Naive B cell (primary cell): ENCODE measurements around the gene CACNA1S. TPM values are rescaled to one million over a fixed set of nuclear protein-coding genes. Genes with fewer than 3 reads are reported as not detected.

Experiments used
- ATAC-seq, 2 donors: fragments of 150-1000 bp; cut with Tn5 transposase; 2 replicates each; pipeline ENCODE4 v1.10.0; 2021; ENCODE audit warnings: low read depth in 2 of 2, mild to moderate bottlenecking in 2 of 2, moderate library complexity in 2 of 2
- DNase-seq: peaks from one replicate; pipeline ENCODE4 v3.0.0; 2022
- H3K27ac Mint-ChIP-seq, 6 donors: one replicate each; pipeline ENCODE4 v1.8.0; 2020 to 2022; ENCODE audit warnings: mild to moderate bottlenecking in 6 of 6, mixed read lengths in 6 of 6, moderate library complexity in 5 of 6, inconsistent platforms in 2 of 6
- H3K27me3 Mint-ChIP-seq, 3 donors: one replicate each; pipeline ENCODE4 v1.8.0; 2021 to 2022; ENCODE audit warnings: mixed read lengths in 3 of 3, mild to moderate bottlenecking in 1 of 3
- H3K36me3 Mint-ChIP-seq, 2 donors: one replicate each; pipeline ENCODE4 v1.8.0; 2020 to 2022; ENCODE audit warnings: mixed read lengths in 2 of 2, inconsistent platforms in 1 of 2, mild to moderate bottlenecking in 1 of 2
- H3K4me1 Mint-ChIP-seq, 3 donors: one replicate each; pipeline ENCODE4 v1.8.0; 2020 to 2022; ENCODE audit warnings: mixed read lengths in 3 of 3, inconsistent platforms in 1 of 3, mild to moderate bottlenecking in 1 of 3, moderate library complexity in 1 of 3
- H3K4me3 Mint-ChIP-seq, 8 donors: one replicate each; pipeline ENCODE4 v1.8.0; 2020 to 2022; ENCODE audit warnings: mild to moderate bottlenecking in 8 of 8, mixed read lengths in 8 of 8, moderate library complexity in 8 of 8, inconsistent platforms in 2 of 8
- H3K9me3 Mint-ChIP-seq, 7 donors: one replicate each; pipeline ENCODE4 v1.8.0; 2020 to 2022; ENCODE audit warnings: mixed read lengths in 7 of 7, mild to moderate bottlenecking in 5 of 7, inconsistent platforms in 2 of 7, moderate library complexity in 1 of 7
- polyA plus RNA-seq, 6 donors: library from polyadenylated mRNA; unstranded; fragments of 300-500 nt; fragmentation: Illumina TruSeq; gene quantifications; one replicate each; pipeline ENCODE4 v1.2.3, GENCODE V29; 2021; ENCODE audit warnings: low read depth in 6 of 6

CACNA1S gene
- polyA plus RNA-seq, 6 donors from 2014 or later, result not detected

DNA sequence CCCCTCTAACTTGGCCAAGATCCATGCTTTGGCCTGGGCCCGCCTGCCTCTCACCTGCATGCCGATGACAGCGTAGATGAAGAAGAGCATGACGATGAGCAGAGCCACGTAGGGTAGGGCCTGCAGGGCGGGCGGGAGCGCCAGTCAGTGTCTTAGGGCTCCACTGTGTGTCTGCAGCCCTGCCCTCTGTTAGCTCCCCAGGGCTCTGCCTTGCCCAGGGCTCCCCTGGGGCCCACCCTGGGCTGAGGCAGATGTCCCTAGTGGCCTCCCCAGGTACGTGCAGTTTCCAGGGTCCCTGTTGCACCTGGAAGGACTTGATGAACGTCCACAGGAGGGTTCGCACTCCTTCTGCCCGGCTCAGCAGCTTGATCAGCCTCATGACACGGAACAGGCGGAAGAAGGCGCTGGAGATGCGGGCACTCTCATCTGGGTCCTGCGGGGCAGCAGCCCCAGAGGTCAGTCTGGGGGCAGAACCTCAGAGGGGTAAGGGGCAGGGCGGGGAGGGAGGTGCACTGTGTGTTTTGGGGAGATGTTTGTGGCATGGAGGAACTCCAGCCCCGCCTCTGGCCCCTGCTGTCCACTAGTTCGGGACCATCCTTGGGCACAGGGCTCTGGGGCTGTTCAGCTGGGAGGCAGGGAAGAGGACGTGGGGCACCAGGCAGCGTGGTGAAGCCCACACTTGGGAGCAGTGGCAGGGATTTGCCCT is 58.9 kb downstream of the CACNA1S start:
- Mint-ChIP-seq H3K4me3 (peak overlapping the region in 1 of 8 donors; percentile 57), H3K4me1 (peaks cover 51 to 59% (median 57%) of the 10 kb centered on the region in 3 donors), H3K9me3 (peaks cover 0 to 1% (median 0%) of the 10 kb centered on the region in 7 donors), H3K36me3 (no peaks in the 10 kb centered on the region), H3K27ac (peak overlapping the region in 2 of 6 donors; percentile 24 to 70), H3K27me3 (peaks cover 0 to 3% (median 0%) of the 10 kb centered on the region in 3 donors)
- DNase-seq (no peak), ATAC-seq (peak in 1 of 2 donors; percentile 33)

DNA sequence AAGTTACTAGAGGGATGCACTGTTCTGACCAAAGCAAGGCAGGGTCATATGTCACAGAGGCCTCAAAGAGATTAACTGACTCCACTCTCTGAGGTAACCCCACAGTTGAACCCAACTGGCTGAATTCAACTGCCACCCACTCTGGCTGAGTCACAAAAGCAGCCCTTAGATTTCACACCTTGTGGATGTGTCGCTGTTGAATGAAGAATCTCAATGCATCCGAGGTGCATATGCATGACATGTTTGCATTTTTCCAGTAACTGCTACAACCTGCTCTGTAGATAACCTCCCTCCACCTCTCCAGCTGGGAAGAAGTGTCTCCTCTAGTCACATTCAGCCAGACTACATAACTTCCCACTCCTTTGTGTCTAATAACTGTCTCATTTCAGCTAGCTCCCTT is 60.8 kb downstream of the CACNA1S start:
- H3K27ac Mint-ChIP-seq, result peak overlapping the region in 2 of 6 donors; percentile 57 to 89
- no peak for ATAC-seq

DNA sequence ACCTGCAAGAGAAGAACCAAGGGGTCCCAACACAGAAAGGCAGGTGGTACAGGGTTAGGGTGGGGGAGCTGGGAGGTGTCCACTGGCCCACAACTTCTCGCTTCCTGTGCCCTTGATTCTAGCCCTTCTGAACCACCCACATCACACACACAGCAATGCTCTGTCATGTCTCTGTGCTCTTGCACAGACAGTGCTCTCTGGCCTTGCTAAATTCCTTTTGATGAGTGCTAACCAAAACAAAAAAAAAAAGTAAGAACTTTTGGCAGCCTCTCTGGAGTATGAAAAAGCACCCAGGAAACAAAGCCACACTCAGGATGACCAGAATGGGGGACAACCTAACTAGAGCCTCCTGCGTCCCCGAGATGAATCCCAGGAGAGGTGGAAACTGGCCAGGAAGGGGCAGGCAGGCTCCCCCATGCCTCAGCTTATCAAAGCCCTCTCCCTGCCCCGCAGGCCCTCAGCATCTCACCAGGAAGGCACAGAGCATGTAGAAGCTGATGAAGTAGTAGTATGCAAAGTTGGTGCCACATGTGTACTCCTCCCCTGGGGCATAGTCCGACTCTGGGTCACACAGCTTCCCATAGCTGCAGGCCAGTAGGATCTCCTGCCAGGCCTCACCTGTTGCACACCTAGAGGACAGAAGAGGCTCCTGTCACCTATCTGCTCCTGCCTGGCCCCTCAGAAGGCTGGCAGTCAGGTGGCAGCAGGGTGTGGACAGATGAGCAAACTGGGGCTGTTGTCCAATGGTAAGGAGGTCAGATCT is 61.5 kb downstream of the CACNA1S start:
- ATAC-seq (no peak), DNase-seq (no peak)
- Mint-ChIP-seq H3K4me3 (peak overlapping the region in 2 of 8 donors; percentile 5 to 20), H3K27me3 (peaks cover 0 to 3% (median 0%) of the 10 kb centered on the region in 3 donors), H3K27ac (peak overlapping the region in 3 of 6 donors; percentile 57 to 89 (median 79)), H3K9me3 (peaks cover 0 to 1% (median 0%) of the 10 kb centered on the region in 7 donors), H3K36me3 (no peaks in the 10 kb centered on the region), H3K4me1 (peaks cover 26 to 34% (median 32%) of the 10 kb centered on the region in 3 donors)

More for the DNA sequence above, 60.8 kb downstream of the CACNA1S start:
- Mint-ChIP-seq H3K4me1 (peaks cover 33 to 41% (median 39%) of the 10 kb centered on the region in 3 donors), H3K36me3 (no peaks in the 10 kb centered on the region), H3K27me3 (peaks cover 0 to 3% (median 0%) of the 10 kb centered on the region in 3 donors), H3K4me3 (peak overlapping the region in 1 of 8 donors; percentile 52), H3K9me3 (peaks cover 0 to 1% (median 0%) of the 10 kb centered on the region in 7 donors)
- no peak for DNase-seq

DNA sequence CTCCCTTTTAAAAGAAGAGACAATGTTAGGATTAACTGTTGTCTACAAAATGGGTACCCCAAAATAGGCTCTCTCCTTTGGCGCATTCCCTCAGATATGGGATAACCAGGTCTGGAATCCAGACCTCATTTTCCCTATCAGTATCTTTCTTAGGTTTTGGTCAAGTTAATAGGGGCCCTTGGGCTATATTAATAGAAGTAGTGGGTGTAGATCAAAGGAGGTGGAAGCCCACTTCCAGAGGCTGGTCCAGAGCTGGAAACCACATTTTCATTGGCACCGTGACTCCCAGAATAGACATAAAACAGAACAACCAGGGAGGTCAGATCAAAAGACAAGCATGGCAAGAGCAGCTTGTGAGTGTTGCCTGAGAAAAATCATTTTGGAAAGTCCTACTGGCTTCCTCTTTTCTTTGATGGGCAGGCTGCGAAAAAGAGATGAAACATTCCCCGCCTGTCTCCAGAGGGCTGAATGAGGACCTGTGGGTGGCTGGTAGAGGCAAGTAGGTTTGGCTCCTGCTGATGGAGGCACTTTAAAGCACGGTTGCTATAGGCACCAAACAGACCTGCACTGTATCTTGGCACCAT is 62.9 kb downstream of the CACNA1S start:
- ATAC-seq, result no peak
- peak overlapping the region in 1 of 6 donors; percentile 12 for H3K27ac Mint-ChIP-seq

DNA sequence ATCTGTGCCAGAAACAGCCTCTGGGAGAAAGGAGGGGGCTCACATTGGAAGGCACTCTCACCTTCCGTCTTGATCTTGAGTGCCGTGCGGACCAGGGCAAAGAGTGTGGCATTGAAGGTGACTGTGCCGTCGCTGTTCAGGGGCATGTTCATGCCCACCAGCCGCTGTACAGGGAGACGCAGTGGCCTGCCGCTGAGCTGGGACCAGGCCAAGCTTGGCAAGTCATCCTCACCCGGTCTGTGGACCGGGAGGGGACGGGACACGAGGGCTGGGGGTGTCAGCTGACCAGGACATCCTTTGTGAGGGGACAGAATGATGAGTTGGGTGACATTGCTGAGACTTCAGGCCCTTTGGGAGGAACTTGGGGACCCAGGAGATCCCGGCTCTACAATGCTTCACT is 63.7 kb downstream of the CACNA1S start:
- Mint-ChIP-seq H3K27ac (no peak overlapping the region), H3K9me3 (no peaks in the 10 kb centered on the region), H3K27me3 (peaks cover 0 to 3% (median 0%) of the 10 kb centered on the region in 3 donors), H3K36me3 (no peaks in the 10 kb centered on the region), H3K4me1 (peaks cover 8 to 13% (median 12%) of the 10 kb centered on the region in 3 donors), H3K4me3 (no peak overlapping the region)
- ATAC-seq, result no peak
- no peak for DNase-seq

More for the DNA sequence above, 62.9 kb downstream of the CACNA1S start:
- Mint-ChIP-seq H3K36me3 (no peaks in the 10 kb centered on the region), H3K4me1 (peaks cover 13 to 21% (median 18%) of the 10 kb centered on the region in 3 donors), H3K9me3 (peaks cover 0 to 1% (median 0%) of the 10 kb centered on the region in 7 donors), H3K27me3 (peaks cover 0 to 3% (median 0%) of the 10 kb centered on the region in 3 donors), H3K4me3 (no peak overlapping the region)
- no peak for DNase-seq

DNA sequence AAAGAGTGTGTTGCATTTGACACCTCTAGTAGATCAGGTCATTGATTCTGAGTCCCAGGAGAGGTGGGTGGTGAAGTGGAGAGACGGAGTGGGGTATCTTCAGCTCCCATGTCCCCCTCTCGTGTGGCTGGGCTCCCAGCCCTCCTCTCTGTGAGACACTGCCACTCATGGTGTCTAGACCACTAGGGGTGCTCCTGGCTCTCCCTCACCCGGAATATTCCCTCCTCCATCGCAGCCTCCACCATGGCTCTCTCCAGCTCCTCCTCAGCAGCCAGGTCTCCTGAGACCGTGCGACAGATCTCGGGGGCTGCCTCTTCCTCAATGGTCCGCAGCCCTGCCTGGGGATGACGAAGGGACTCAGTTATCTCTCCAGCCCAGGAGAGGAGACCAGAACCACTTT is 68.1 kb downstream of the CACNA1S start:
- Mint-ChIP-seq H3K9me3 (no peaks in the 10 kb centered on the region), H3K4me1 (peaks cover 4 to 6% (median 4%) of the 10 kb centered on the region in 3 donors), H3K4me3 (no peak overlapping the region), H3K27me3 (peaks cover 0 to 4% (median 3%) of the 10 kb centered on the region in 3 donors), H3K36me3 (no peaks in the 10 kb centered on the region), H3K27ac (peak overlapping the region in 1 of 6 donors; percentile 74)
- no peak for ATAC-seq
- no peak for DNase-seq

DNA sequence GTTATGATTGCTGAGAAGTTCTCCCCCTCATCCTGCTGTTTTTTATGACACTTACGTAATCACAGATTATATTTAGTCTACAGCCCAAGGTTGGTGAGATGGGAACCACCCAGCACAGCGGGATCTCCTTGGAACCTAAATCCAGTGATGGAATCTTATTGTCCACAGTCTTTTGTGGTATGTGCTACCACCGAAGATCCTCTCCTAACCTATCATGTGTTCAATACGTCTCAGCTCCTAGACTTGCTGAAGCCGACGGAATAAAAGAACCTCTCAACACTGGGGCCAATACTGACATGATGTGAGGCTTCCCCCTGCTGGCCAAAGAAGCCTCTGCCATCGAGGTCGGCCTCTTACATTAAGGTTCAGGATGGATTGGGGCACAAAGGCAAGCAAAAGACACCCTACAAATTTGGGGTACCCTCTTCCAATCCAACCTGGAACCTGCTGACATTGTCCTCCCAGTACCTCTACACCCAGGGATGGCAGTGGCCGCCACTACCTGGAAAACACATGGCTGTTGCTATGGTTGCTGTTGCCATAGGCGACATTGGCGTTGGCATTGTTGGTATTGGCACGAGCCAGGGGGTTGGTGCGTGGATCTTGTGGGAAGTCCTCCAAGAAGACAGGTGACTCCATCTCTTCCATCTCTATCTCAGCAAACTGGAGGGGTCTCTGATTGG is 69.3 kb downstream of the CACNA1S start:
- ATAC-seq (peak; percentile 84 to 91), DNase-seq (peak; percentile 59)
- H3K9me3 Mint-ChIP-seq, result no peaks in the 10 kb centered on the region
- peaks cover 4 to 6% (median 4%) of the 10 kb centered on the region in 3 donors for H3K4me1 Mint-ChIP-seq
- peak overlapping the region in 2 of 6 donors; percentile 17 to 64 for H3K27ac Mint-ChIP-seq
- no peak overlapping the region for H3K4me3 Mint-ChIP-seq
- no peaks in the 10 kb centered on the region for H3K36me3 Mint-ChIP-seq
- H3K27me3 Mint-ChIP-seq, result peaks cover 0 to 4% (median 3%) of the 10 kb centered on the region in 3 donors

DNA sequence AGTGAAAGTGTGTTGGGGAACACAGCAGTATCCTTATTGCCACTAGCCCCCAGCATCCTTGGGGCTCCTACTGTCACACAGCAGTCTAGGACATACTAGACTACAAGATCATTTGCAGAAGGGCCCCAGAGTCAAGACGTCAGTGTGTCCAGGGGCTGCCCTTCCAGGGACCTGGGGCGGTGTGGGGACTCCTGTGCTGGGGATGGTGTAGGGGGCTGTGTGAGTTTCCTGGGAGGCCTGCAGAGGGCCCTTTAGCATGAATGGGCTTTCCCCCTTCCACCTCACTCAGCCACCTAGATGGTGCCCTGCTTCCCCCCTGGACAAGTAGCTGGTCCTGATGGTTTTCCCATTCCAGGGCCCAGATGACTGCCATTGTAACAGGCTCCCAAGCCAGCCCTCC is 71.2 kb downstream of the CACNA1S start:
- H3K9me3 Mint-ChIP-seq, result no peaks in the 10 kb centered on the region

DNA sequence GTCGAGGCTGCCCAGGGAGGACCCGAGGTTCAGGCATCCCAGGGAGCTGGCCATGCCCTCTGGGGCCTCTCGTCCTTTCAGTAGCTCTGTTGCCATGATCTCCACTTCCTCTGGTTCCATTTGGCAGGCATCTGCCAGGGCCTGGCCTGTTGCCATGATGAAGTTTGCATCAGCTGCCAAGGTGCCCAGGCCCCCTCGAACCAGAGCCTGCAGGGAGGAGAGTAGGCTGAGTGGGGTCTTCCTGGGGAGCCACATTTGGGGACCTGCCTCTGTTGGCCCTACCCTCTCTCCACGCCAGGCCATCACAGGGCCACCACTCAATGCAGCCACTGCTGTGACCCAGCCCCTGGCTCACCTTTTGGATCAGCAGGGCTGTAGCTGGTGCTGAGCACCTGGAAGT is 72.3 kb downstream of the CACNA1S start:
- H3K4me1 Mint-ChIP-seq, result peaks cover 4 to 6% (median 4%) of the 10 kb centered on the region in 3 donors
- ATAC-seq (no peak), DNase-seq (no peak)
- H3K4me3 Mint-ChIP-seq, result no peak overlapping the region
- peaks cover 0 to 4% (median 3%) of the 10 kb centered on the region in 3 donors for H3K27me3 Mint-ChIP-seq
- no peaks in the 10 kb centered on the region for H3K9me3 Mint-ChIP-seq
- H3K36me3 Mint-ChIP-seq, result no peaks in the 10 kb centered on the region
- H3K27ac Mint-ChIP-seq, result no peak overlapping the region

More for the DNA sequence above, 71.2 kb downstream of the CACNA1S start:
- DNase-seq, result no peak
- H3K27me3 Mint-ChIP-seq, result peaks cover 0 to 4% (median 3%) of the 10 kb centered on the region in 3 donors
- H3K36me3 Mint-ChIP-seq, result no peaks in the 10 kb centered on the region
- peaks cover 4 to 6% (median 4%) of the 10 kb centered on the region in 3 donors for H3K4me1 Mint-ChIP-seq
- H3K4me3 Mint-ChIP-seq, result no peak overlapping the region
- no peak overlapping the region for H3K27ac Mint-ChIP-seq
- no peak for ATAC-seq

DNA sequence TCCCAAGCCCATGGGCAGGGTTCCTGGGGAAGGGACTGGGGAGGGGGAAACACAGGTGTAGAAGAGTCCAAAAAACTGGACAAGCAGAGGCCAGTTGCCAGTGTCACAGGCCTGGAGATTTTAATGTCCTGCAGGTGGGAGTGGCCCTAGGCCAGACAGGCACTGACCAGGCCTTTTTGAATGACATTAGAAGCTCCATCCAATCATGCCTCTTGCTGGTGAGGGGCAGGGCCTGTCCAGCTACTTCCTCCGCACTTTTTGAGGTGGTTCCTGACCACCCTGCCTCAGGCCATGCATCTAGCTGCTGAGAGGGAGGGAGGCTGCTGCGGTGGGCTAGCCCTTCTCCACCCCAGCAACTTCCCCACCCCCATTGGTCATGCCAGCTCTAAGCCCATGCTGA is 72.8 kb downstream of the CACNA1S start:
- no peak for ATAC-seq
- peaks cover 0 to 4% (median 3%) of the 10 kb centered on the region in 3 donors for H3K27me3 Mint-ChIP-seq
- no peak for DNase-seq
- H3K36me3 Mint-ChIP-seq, result no peaks in the 10 kb centered on the region
- no peak overlapping the region for H3K27ac Mint-ChIP-seq
- no peaks in the 10 kb centered on the region for H3K9me3 Mint-ChIP-seq
- H3K4me1 Mint-ChIP-seq, result peaks cover 4 to 6% (median 4%) of the 10 kb centered on the region in 3 donors
- no peak overlapping the region for H3K4me3 Mint-ChIP-seq

DNA sequence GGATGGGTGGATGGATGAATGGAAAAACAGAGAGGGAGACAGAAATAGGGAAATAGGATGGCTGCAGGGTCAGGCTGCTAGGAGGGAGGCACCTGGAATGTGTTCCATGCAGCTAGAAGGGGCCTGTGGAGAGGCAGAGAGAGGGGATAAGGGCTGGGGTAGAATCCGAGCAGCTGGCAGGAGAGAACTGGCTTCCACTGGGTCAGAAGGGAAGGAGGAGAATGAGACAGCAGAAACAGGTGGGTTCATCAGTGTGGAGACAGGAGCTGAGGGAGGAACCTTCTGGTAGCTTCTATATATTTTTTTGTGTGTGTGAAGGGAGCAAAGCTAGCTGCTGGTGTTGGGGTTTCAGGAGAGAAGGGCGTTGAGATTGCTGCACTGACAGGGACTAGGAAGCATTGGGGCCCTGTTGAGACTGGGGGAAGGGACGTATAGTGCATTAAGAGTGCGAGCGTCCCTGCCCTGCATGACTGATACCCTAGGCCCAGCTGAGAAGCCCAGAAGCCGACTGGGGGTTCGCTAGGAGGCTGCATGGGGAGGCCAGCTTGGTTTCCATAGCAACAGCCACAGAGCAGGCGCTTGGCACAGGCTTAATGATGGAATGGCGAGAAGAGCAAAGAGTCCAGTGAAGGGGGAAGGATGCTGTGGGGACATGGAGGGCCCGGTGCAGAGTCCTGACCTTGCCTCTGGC is 73.9 kb downstream of the CACNA1S start:
- peaks cover 0 to 4% (median 3%) of the 10 kb centered on the region in 3 donors for H3K27me3 Mint-ChIP-seq
- no peak for DNase-seq
- no peak overlapping the region for H3K27ac Mint-ChIP-seq
- peaks cover 4 to 6% (median 4%) of the 10 kb centered on the region in 3 donors for H3K4me1 Mint-ChIP-seq
- H3K9me3 Mint-ChIP-seq, result no peaks in the 10 kb centered on the region
- H3K4me3 Mint-ChIP-seq, result no peak overlapping the region
- no peak for ATAC-seq
- no peaks in the 10 kb centered on the region for H3K36me3 Mint-ChIP-seq

DNA sequence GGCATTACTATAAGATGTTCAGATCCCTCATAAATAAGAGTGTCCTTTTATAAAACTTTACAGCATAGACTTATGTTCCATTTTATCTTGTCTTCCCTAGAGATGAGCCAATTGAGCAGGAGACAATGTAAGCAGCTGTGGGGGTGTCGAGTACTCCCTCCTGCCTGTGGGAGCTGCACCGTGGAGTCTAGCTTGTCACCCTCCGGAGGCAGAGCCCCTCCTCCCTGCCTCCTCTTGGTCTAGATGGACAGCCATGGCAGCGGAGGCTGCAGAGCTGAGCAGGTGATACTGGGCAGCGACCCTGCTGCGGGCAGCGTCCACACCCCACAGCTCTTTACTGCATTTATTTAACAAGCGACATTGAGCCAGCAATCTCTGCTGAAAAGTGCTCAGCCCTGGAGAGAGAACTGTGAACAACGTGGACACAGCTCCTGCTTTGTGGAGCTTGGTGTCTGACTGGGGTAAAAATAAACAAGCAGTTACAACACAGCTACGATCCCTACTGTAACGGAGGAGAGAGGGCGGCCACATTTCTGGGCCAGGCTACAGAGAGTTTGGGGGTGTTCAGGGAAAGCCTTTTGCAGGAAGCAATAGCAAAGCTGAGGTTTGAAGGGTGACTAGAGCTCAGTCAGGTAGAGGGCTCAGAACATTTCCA is 75.9 kb downstream of the CACNA1S start:
- ATAC-seq, result no peak
- H3K36me3 Mint-ChIP-seq, result no peaks in the 10 kb centered on the region
- no peak overlapping the region for H3K27ac Mint-ChIP-seq
- no peaks in the 10 kb centered on the region for H3K4me1 Mint-ChIP-seq
- H3K27me3 Mint-ChIP-seq, result no peaks in the 10 kb centered on the region
- no peak overlapping the region for H3K4me3 Mint-ChIP-seq
- H3K9me3 Mint-ChIP-seq, result no peaks in the 10 kb centered on the region
- no peak for DNase-seq
